Liver (tissue), 9 donors: Measurements from ENCODE around the gene CCDC137. TPM values are rescaled to one million over a fixed set of nuclear protein-coding genes. Genes with fewer than 3 reads are reported as not detected.

ENCODE experiments used
- DNase-seq: peaks from one replicate; pipeline ENCODE4 v3.0.0-alpha.2; 2017; ENCODE audit warnings: low spot score
- H3K27ac ChIP-seq, 2 donors: one replicate each; pipeline ENCODE4 v1.7.0; 2013; ENCODE audit warnings: inconsistent platforms in 2 of 2, low read length in 2 of 2, control low read depth in 1 of 2, low read depth in 1 of 2, mild to moderate bottlenecking in 1 of 2
- H3K27me3 ChIP-seq, 4 donors: one replicate each; pipeline versions ENCODE4 v1.6.1 to v1.7.0; 2013; ENCODE audit warnings: low read length in 3 of 4, inconsistent platforms in 1 of 4, mild to moderate bottlenecking in 1 of 4, moderate library complexity in 1 of 4; ENCODE audit not compliant: control insufficient read depth in 4 of 4, insufficient read depth in 4 of 4
- H3K36me3 ChIP-seq, 4 donors: one replicate each; pipeline versions ENCODE4 v1.6.1 to v1.7.0; 2013; ENCODE audit warnings: low read length in 3 of 4, mild to moderate bottlenecking in 3 of 4, low read depth in 1 of 4, moderate library complexity in 1 of 4; ENCODE audit not compliant: control insufficient read depth in 4 of 4, insufficient read depth in 3 of 4
- H3K4me1 ChIP-seq, 4 donors: one replicate each; pipeline versions ENCODE4 v1.6.1 to v1.7.0; 2013; ENCODE audit warnings: low read length in 3 of 4, mild to moderate bottlenecking in 3 of 4, moderate library complexity in 1 of 4; ENCODE audit not compliant: control insufficient read depth in 4 of 4, insufficient read depth in 4 of 4
- H3K4me3 ChIP-seq, 3 donors: one replicate each; pipeline versions ENCODE4 v1.6.1 to v1.7.0; 2013; ENCODE audit warnings: low read length in 3 of 3, control low read depth in 1 of 3, low read depth in 1 of 3, mild to moderate bottlenecking in 1 of 3
- H3K9ac ChIP-seq, 2 donors: one replicate each; pipeline ENCODE4 v1.7.0; 2013; ENCODE audit warnings: low read length in 2 of 2, mild to moderate bottlenecking in 2 of 2, moderate library complexity in 2 of 2, control low read depth in 1 of 2, low read depth in 1 of 2
- H3K9me3 ChIP-seq, 4 donors: one replicate each; pipeline versions ENCODE4 v1.6.1 to v1.7.0; 2013; ENCODE audit warnings: low read length in 3 of 4; ENCODE audit not compliant: control insufficient read depth in 4 of 4
- ATF3 ChIP-seq: IDR thresholded peaks from 2 replicates; pipeline ENCODE4 v1.6.1; 2016; ENCODE audit warnings: antibody characterized with exemption
- CTCF ChIP-seq: fragments of 150-350 bp; IDR thresholded peaks from 2 replicates; pipeline ENCODE4 v1.5.1; 2017; ENCODE audit warnings: improper control_type of control experiment, low read depth, low read length; ENCODE audit not compliant: missing input control
- FOXA1 ChIP-seq: IDR thresholded peaks from 2 replicates; pipeline ENCODE4 v1.6.1; 2016; ENCODE audit warnings: antibody characterized with exemption
- GABPA ChIP-seq, 2 donors: IDR thresholded peaks in 1 of 2; conservative IDR thresholded peaks in 1 of 2; 2 replicates each; pipeline ENCODE4 v1.6.1; 2016; ENCODE audit warnings: antibody characterized with exemption in 2 of 2, mild to moderate bottlenecking in 1 of 2, moderate library complexity in 1 of 2
- HNF4A ChIP-seq, 2 donors: conservative IDR thresholded peaks; 2 replicates each; pipeline ENCODE4 v1.6.1; 2016; ENCODE audit warnings: antibody characterized with exemption in 2 of 2, mild to moderate bottlenecking in 2 of 2
- JUND ChIP-seq, 2 donors: IDR thresholded peaks; 2 replicates each; pipeline ENCODE4 v1.6.1; 2016; ENCODE audit warnings: antibody characterized with exemption in 2 of 2
- NR2F2 ChIP-seq: IDR thresholded peaks from 2 replicates; pipeline ENCODE4 v1.6.1; 2016; ENCODE audit warnings: antibody characterized with exemption
- RAD21 ChIP-seq, 2 donors: IDR thresholded peaks; 2 replicates each; pipeline ENCODE4 v1.6.1; 2016; ENCODE audit warnings: antibody characterized with exemption in 2 of 2, mild to moderate bottlenecking in 2 of 2
- RXRA ChIP-seq, 2 donors: IDR thresholded peaks; 2 replicates each; pipeline ENCODE4 v1.6.1; 2017 to 2018; ENCODE audit warnings: antibody characterized with exemption in 2 of 2, mild to moderate bottlenecking in 1 of 2
- SP1 ChIP-seq: IDR thresholded peaks from 2 replicates; pipeline ENCODE4 v1.6.1; 2018; ENCODE audit warnings: antibody characterized with exemption, mild to moderate bottlenecking
- TAF1 ChIP-seq: conservative IDR thresholded peaks from 2 replicates; pipeline ENCODE4 v1.6.1; 2016; ENCODE audit warnings: antibody characterized with exemption, mild to moderate bottlenecking
- YY1 ChIP-seq: IDR thresholded peaks from 2 replicates; pipeline ENCODE4 v1.6.1; 2016; ENCODE audit warnings: antibody characterized with exemption, mild to moderate bottlenecking
- WGBS: extraction: QIAGEN DNeasy Blood & Tissue Kit; methylation state at CpG from one replicate; pipeline ENCODE4 v1.1.7; 2013; 5-methylcytosine and 5-hydroxymethylcytosine counted together
- polyA plus RNA-seq, 2 donors: library from polyadenylated mRNA; stranded (reverse) in 1 of 2; unstranded in 1 of 2; fragments of 200-250 nt in 1 of 2; fragments of >200 nt in 1 of 2; fragmentation: Nextera tagmentation in 1 of 2; extraction: Ambion mirVana in 1 of 2; gene quantifications; one replicate each; pipeline versions ENCODE4 v1.2.1 to v1.2.3, GENCODE V29; 2013 to 2015
- total RNA-seq, 2 donors: library from RNA; depleted of rRNA; stranded (reverse); fragments of >200 nt; gene quantifications; one replicate each; pipeline ENCODE4 v1.2.3, GENCODE V29; 2014
- TF ChIP-seq, protein P1 (sequence below): IDR thresholded peaks from 2 replicates; pipeline ENCODE4 v1.6.1; 2016; ENCODE audit warnings: antibody characterized with exemption
- TF ChIP-seq, protein P2 (sequence below): IDR thresholded peaks from 2 replicates; pipeline ENCODE4 v1.6.1; 2016; ENCODE audit warnings: antibody characterized with exemption
- donor health status: healthy.
- donor health status: healthy.
- donor health status: healthy.
- donor health status: healthy.
- donor health status: healthy.

Gene CCDC137
- total and polyA plus RNA-seq, 4 donors, result 4.3 to 6.9 (median 5.2) TPM

GRCh38 chr17:81621494-81622130 lies 44.9 kb upstream of the CCDC137 start:
- H3K27me3 ChIP-seq, result no peaks in the 10 kb centered on the region
- 33% methylated on average over 11 of the region's 11 CpGs for WGBS
- H3K27ac ChIP-seq, result no peak overlapping the region
- no peaks in the 10 kb centered on the region for H3K9me3 ChIP-seq
- no peak overlapping the region for H3K9ac ChIP-seq
- peaks cover 21 to 43% (median 36%) of the 10 kb centered on the region in 4 donors for H3K36me3 ChIP-seq
- peaks cover 7 to 17% (median 11%) of the 10 kb centered on the region in 4 donors for H3K4me1 ChIP-seq
- peak in 1 of 2 donors; percentile 5 for TF ChIP-seq RAD21 (IDR thresholded peaks at IDR 0.05)
- no peak for TF ChIP-seq JUND (IDR thresholded peaks at IDR 0.05)
- peak in 1 of 2 donors; percentile 46 for TF ChIP-seq GABPA (IDR thresholded peaks at IDR 0.05 in 1 of 2, conservative IDR thresholded peaks at IDR 0.05 in 1 of 2)
- TF ChIP-seq SP1, result peak; percentile 8
- peak; percentile 38 for TF ChIP-seq YY1
- TF ChIP-seq RXRA (IDR thresholded peaks at IDR 0.05), result peak in 1 of 2 donors; percentile 55
- peak in 1 of 2 donors; percentile 55 for TF ChIP-seq HNF4A (conservative IDR thresholded peaks at IDR 0.05)
- TF ChIP-seq, protein P1, sequence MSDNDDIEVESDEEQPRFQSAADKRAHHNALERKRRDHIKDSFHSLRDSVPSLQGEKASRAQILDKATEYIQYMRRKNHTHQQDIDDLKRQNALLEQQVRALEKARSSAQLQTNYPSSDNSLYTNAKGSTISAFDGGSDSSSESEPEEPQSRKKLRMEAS, result peak; percentile 70
- no peak for TF ChIP-seq NR2F2
- TF ChIP-seq TAF1, result no peak
- H3K4me3 ChIP-seq, result no peak overlapping the region
- DNase-seq, result no peak

GRCh38 chr17:81630274-81630673 lies 36.3 kb upstream of the CCDC137 start:
- no peak overlapping the region for H3K9ac ChIP-seq
- no peaks in the 10 kb centered on the region for H3K27me3 ChIP-seq

More at GRCh38 chr17:81630274-81630673, 36.3 kb upstream of the CCDC137 start:
- DNase-seq, result no peak
- no peak overlapping the region for H3K27ac ChIP-seq
- peaks cover 8 to 30% (median 19%) of the 10 kb centered on the region in 4 donors for H3K36me3 ChIP-seq
- peaks cover 3 to 11% (median 4%) of the 10 kb centered on the region in 4 donors for H3K4me1 ChIP-seq
- 87% methylated on average over 8 of the region's 8 CpGs for WGBS
- H3K4me3 ChIP-seq, result no peak overlapping the region
- no peaks in the 10 kb centered on the region for H3K9me3 ChIP-seq
- TF ChIP-seq SP1 (no peak), FOXA1 (no peak), YY1 (no peak), ATF3 (no peak), TAF1 (no peak), CTCF (no peak), JUND (IDR thresholded peaks at IDR 0.05) (no peak), RXRA (IDR thresholded peaks at IDR 0.05) (no peak), HNF4A (conservative IDR thresholded peaks at IDR 0.05) (no peak), RAD21 (IDR thresholded peaks at IDR 0.05) (no peak)
- TF ChIP-seq, protein P2, sequence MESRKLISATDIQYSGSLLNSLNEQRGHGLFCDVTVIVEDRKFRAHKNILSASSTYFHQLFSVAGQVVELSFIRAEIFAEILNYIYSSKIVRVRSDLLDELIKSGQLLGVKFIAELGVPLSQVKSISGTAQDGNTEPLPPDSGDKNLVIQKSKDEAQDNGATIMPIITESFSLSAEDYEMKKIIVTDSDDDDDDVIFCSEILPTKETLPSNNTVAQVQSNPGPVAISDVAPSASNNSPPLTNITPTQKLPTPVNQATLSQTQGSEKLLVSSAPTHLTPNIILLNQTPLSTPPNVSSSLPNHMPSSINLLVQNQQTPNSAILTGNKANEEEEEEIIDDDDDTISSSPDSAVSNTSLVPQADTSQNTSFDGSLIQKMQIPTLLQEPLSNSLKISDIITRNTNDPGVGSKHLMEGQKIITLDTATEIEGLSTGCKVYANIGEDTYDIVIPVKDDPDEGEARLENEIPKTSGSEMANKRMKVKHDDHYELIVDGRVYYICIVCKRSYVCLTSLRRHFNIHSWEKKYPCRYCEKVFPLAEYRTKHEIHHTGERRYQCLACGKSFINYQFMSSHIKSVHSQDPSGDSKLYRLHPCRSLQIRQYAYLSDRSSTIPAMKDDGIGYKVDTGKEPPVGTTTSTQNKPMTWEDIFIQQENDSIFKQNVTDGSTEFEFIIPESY, result no peak
- TF ChIP-seq, protein P1, result no peak
